HepG2 (cell line): Measurements from ENCODE around the gene DEFB123.

Experiments used
- CTCF ChIP-seq: sonication (generic); formaldehyde crosslinking; IDR thresholded peaks from 2 replicates; pipeline ENCODE4 v1.5.0; 2020; ENCODE audit warnings: mild to moderate bottlenecking, missing genetic modification reagents, moderate library complexity
- HDAC2 ChIP-seq: sonication (generic); formaldehyde crosslinking; IDR thresholded peaks from 2 replicates; pipeline ENCODE4 v1.4.0; 2020; ENCODE audit warnings: missing genetic modification reagents
- HOXA5 ChIP-seq: sonication (generic); formaldehyde crosslinking; IDR thresholded peaks from 2 replicates; pipeline ENCODE4 v1.4.0; 2020; ENCODE audit warnings: missing genetic modification reagents
- KAT8 ChIP-seq: IDR thresholded peaks from 2 replicates; pipeline ENCODE4 v1.6.1; 2016; ENCODE audit warnings: missing genetic modification reagents, missing compliant biosample characterization
- MZF1 ChIP-seq: sonication (generic); formaldehyde crosslinking; IDR thresholded peaks from 2 replicates; pipeline ENCODE4 v1.8.1; 2023; ENCODE audit warnings: mild to moderate bottlenecking, missing genetic modification reagents, borderline replicate concordance
- NRL ChIP-seq: sonication (generic); formaldehyde crosslinking; IDR thresholded peaks from 2 replicates; pipeline ENCODE4 v1.5.0; 2020; ENCODE audit warnings: missing genetic modification reagents, mild to moderate bottlenecking, moderate library complexity, borderline replicate concordance
- RAD51 ChIP-seq: fragments of 450-650 bp; IDR thresholded peaks from 2 replicates; pipeline ENCODE4 v1.6.1; 2016; ENCODE audit warnings: borderline replicate concordance
- RNF219 ChIP-seq: sonication (generic); formaldehyde crosslinking; IDR thresholded peaks from 2 replicates; pipeline ENCODE4 v1.5.0; 2020; ENCODE audit warnings: mild to moderate bottlenecking, missing genetic modification reagents
- SETDB1 ChIP-seq: sonication (generic); formaldehyde crosslinking; IDR thresholded peaks from 2 replicates; pipeline ENCODE4 v1.5.1; 2020; ENCODE audit warnings: missing genetic modification reagents, mild to moderate bottlenecking, borderline replicate concordance
- SRSF9 ChIP-seq: fragments of 200-400 bp; formaldehyde crosslinking; IDR thresholded peaks from 2 replicates; pipeline ENCODE4 v1.6.1; 2018; ENCODE audit warnings: borderline replicate concordance, mild to moderate bottlenecking, low read depth, low read length; ENCODE audit not compliant: insufficient read depth, poor library complexity, severe bottlenecking
- ZNF17 ChIP-seq: sonication (generic); formaldehyde crosslinking; IDR thresholded peaks from 2 replicates; pipeline ENCODE4 v1.5.0; 2020; ENCODE audit warnings: mild to moderate bottlenecking, missing genetic modification reagents
- TF ChIP-seq, protein P1 (sequence below): IDR thresholded peaks from 2 replicates; pipeline ENCODE4 v1.6.1; 2016; ENCODE audit warnings: low read depth, missing genetic modification reagents, missing compliant biosample characterization

DNA sequence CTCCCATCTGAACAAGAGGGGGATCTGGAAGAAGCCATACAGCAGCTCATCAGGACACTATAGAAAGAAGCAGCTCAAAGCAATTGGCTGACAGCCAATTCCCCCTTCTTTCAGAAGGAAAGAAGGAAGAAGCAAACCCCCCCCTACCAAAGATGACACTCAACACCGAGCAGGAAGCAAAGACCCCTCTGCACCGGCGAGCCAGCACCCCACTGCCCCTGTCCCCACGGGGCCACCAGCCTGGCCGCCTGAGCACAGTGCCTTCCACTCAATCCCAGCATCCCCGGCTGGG is 35.8 kb downstream of the DEFB123 start:
- TF ChIP-seq SRSF9: no peak
- no peak for TF ChIP-seq KAT8 (CRISPR knock-in tag)
- no peak for TF ChIP-seq HDAC2
- TF ChIP-seq HOXA5: no peak
- TF ChIP-seq RNF219 (CRISPR knock-in tag): no peak
- no peak for TF ChIP-seq SETDB1 (CRISPR knock-in tag)
- no peak for TF ChIP-seq CTCF (CRISPR knock-in tag)
- TF ChIP-seq RAD51: no peak
- TF ChIP-seq NRL (CRISPR knock-in tag): no peak
- TF ChIP-seq MZF1 (CRISPR knock-in tag): no peak
- TF ChIP-seq ZNF17 (CRISPR knock-in tag): no peak
- TF ChIP-seq, protein P1, sequence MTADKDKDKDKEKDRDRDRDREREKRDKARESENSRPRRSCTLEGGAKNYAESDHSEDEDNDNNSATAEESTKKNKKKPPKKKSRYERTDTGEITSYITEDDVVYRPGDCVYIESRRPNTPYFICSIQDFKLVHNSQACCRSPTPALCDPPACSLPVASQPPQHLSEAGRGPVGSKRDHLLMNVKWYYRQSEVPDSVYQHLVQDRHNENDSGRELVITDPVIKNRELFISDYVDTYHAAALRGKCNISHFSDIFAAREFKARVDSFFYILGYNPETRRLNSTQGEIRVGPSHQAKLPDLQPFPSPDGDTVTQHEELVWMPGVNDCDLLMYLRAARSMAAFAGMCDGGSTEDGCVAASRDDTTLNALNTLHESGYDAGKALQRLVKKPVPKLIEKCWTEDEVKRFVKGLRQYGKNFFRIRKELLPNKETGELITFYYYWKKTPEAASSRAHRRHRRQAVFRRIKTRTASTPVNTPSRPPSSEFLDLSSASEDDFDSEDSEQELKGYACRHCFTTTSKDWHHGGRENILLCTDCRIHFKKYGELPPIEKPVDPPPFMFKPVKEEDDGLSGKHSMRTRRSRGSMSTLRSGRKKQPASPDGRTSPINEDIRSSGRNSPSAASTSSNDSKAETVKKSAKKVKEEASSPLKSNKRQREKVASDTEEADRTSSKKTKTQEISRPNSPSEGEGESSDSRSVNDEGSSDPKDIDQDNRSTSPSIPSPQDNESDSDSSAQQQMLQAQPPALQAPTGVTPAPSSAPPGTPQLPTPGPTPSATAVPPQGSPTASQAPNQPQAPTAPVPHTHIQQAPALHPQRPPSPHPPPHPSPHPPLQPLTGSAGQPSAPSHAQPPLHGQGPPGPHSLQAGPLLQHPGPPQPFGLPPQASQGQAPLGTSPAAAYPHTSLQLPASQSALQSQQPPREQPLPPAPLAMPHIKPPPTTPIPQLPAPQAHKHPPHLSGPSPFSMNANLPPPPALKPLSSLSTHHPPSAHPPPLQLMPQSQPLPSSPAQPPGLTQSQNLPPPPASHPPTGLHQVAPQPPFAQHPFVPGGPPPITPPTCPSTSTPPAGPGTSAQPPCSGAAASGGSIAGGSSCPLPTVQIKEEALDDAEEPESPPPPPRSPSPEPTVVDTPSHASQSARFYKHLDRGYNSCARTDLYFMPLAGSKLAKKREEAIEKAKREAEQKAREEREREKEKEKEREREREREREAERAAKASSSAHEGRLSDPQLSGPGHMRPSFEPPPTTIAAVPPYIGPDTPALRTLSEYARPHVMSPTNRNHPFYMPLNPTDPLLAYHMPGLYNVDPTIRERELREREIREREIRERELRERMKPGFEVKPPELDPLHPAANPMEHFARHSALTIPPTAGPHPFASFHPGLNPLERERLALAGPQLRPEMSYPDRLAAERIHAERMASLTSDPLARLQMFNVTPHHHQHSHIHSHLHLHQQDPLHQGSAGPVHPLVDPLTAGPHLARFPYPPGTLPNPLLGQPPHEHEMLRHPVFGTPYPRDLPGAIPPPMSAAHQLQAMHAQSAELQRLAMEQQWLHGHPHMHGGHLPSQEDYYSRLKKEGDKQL (CRISPR knock-in tag): no peak
